Measurements from ENCODE around the gene ITK. TPM values are rescaled to one million over a fixed set of nuclear protein-coding genes. Genes with fewer than 3 reads are reported as not detected.
A peak's percentile ranks its signal among the peaks of the same experiment; 100 is the strongest.

ITK gene
- total and polyA plus RNA-seq, 5 donors from 2014 or later, result 146 to 550 (median 169) TPM

- ATAC-seq (ENCODE audit: low read depth in 2 of 2), result no peak
- Mint-ChIP-seq H3K27ac (peak overlapping the region in 1 of 3 donors; percentile 5), H3K9me3 (no peaks in the 10 kb centered on the region), H3K4me1 (peaks cover 39 to 90% (median 78%) of the 10 kb centered on the region in 4 donors), H3K4me3 (peak overlapping the region in 1 of 4 donors; percentile 21), H3K27me3 (no peaks in the 10 kb centered on the region), H3K36me3 (peaks cover 20% of the 10 kb centered on the region)
- DNase-seq, result no peak
- H3K27ac ChIP-seq (ENCODE audit: insufficient read depth, low read length, poor library complexity, severe bottlenecking), result peak overlapping the region; percentile 10
- H3K4me1 ChIP-seq (ENCODE audit: control insufficient read depth, insufficient read depth, low read length, poor library complexity, severe bottlenecking), result peaks cover 86% of the 10 kb centered on the region
- H3K9me3 ChIP-seq (ENCODE audit: control insufficient read depth in 2 of 2, low read length in 2 of 2), result no peaks in the 10 kb centered on the region
- H3K27me3 ChIP-seq (ENCODE audit: control insufficient read depth, insufficient read depth, low read length), result no peaks in the 10 kb centered on the region
- H3K36me3 ChIP-seq (ENCODE audit: control insufficient read depth, insufficient read depth, low read length), result peaks cover 5% of the 10 kb centered on the region
- peak overlapping the region; percentile 28 for H3K4me3 ChIP-seq (ENCODE audit: low read depth, low read length)
Measured at GRCh38 chr5:157275403-157275802, 94.8 kb downstream of the ITK start.

- Histone ChIP-seq H3K36me3 (ENCODE audit: control insufficient read depth, insufficient read depth, low read length) (peaks cover 5% of the 10 kb centered on the region), H3K4me1 (ENCODE audit: control insufficient read depth, insufficient read depth, low read length, poor library complexity, severe bottlenecking) (peaks cover 84% of the 10 kb centered on the region), H3K4me3 (ENCODE audit: low read depth, low read length) (no peak overlapping the region), H3K9me3 (ENCODE audit: control insufficient read depth in 2 of 2, low read length in 2 of 2) (no peaks in the 10 kb centered on the region), H3K27ac (ENCODE audit: insufficient read depth, low read length, poor library complexity, severe bottlenecking) (peak overlapping the region; percentile 49), H3K27me3 (ENCODE audit: control insufficient read depth, insufficient read depth, low read length) (no peaks in the 10 kb centered on the region)
- DNase-seq (no peak), ATAC-seq (ENCODE audit: low read depth in 2 of 2) (no peak)
- no peaks in the 10 kb centered on the region for H3K27me3 Mint-ChIP-seq
- peak overlapping the region in 2 of 4 donors; percentile 18 to 75 for H3K4me3 Mint-ChIP-seq
- peaks cover 15% of the 10 kb centered on the region for H3K36me3 Mint-ChIP-seq
- peak overlapping the region in 2 of 3 donors; percentile 18 to 35 for H3K27ac Mint-ChIP-seq
- H3K4me1 Mint-ChIP-seq, result peaks cover 52 to 91% (median 83%) of the 10 kb centered on the region in 4 donors
- no peaks in the 10 kb centered on the region for H3K9me3 Mint-ChIP-seq
Measured at GRCh38 chr5:157278319-157279037, 97.8 kb downstream of the ITK start.

- peaks cover 15% of the 10 kb centered on the region for H3K36me3 Mint-ChIP-seq
- peaks cover 85% of the 10 kb centered on the region for H3K4me1 ChIP-seq (ENCODE audit: control insufficient read depth, insufficient read depth, low read length, poor library complexity, severe bottlenecking)
Measured at GRCh38 chr5:157279605-157280239, 99.1 kb downstream of the ITK start.

DNA sequence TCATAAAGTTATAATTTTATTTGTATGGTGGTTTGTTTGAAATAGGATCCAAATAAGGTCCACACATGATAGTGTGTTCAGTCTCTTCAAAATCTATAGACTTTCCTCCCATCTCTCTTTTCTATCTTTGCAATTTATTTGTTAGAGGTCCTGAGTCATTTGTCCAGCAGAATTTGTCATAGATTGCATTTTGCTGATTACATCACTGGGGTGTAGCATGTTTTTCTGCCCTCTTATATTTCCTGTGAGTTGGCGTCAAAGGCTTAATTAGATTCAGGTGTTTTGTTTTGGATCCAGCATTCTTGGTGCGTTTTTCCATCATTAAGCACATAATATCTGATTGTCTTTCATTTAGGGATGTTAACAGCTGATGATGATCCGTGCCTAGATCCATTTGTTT, 100.3 kb downstream of the ITK start:
- Histone ChIP-seq H3K4me3 (ENCODE audit: low read depth, low read length) (peak overlapping the region; percentile 43), H3K4me1 (ENCODE audit: control insufficient read depth, insufficient read depth, low read length, poor library complexity, severe bottlenecking) (peaks cover 81% of the 10 kb centered on the region), H3K27me3 (ENCODE audit: control insufficient read depth, insufficient read depth, low read length) (no peaks in the 10 kb centered on the region), H3K36me3 (ENCODE audit: control insufficient read depth, insufficient read depth, low read length) (peaks cover 19% of the 10 kb centered on the region), H3K27ac (ENCODE audit: insufficient read depth, low read length, poor library complexity, severe bottlenecking) (peak overlapping the region; percentile 63), H3K9me3 (ENCODE audit: control insufficient read depth in 2 of 2, low read length in 2 of 2) (no peaks in the 10 kb centered on the region)
- DNase-seq (no peak), ATAC-seq (ENCODE audit: low read depth in 2 of 2) (no peak)
- H3K36me3 Mint-ChIP-seq, result peaks cover 19% of the 10 kb centered on the region
- no peaks in the 10 kb centered on the region for H3K9me3 Mint-ChIP-seq
- H3K27me3 Mint-ChIP-seq, result no peaks in the 10 kb centered on the region
- peaks cover 63 to 94% (median 85%) of the 10 kb centered on the region in 4 donors for H3K4me1 Mint-ChIP-seq
- H3K4me3 Mint-ChIP-seq, result peak overlapping the region in 3 of 4 donors; percentile 4 to 54 (median 16)
- H3K27ac Mint-ChIP-seq, result peak overlapping the region; percentile 32 to 62 (median 35)

More at GRCh38 chr5:157279605-157280239, 99.1 kb downstream of the ITK start:
- Mint-ChIP-seq H3K4me3 (peak overlapping the region in 2 of 4 donors; percentile 44 to 54), H3K27ac (peak overlapping the region; percentile 29 to 88 (median 35)), H3K9me3 (no peaks in the 10 kb centered on the region), H3K4me1 (peaks cover 62 to 91% (median 84%) of the 10 kb centered on the region in 4 donors), H3K27me3 (no peaks in the 10 kb centered on the region)
- H3K9me3 ChIP-seq (ENCODE audit: control insufficient read depth in 2 of 2, low read length in 2 of 2), result no peaks in the 10 kb centered on the region
- no peak overlapping the region for H3K4me3 ChIP-seq (ENCODE audit: low read depth, low read length)
- peaks cover 7% of the 10 kb centered on the region for H3K36me3 ChIP-seq (ENCODE audit: control insufficient read depth, insufficient read depth, low read length)
- ATAC-seq (ENCODE audit: low read depth in 2 of 2) (no peak), DNase-seq (no peak)
- peak overlapping the region; percentile 49 for H3K27ac ChIP-seq (ENCODE audit: insufficient read depth, low read length, poor library complexity, severe bottlenecking)
- no peaks in the 10 kb centered on the region for H3K27me3 ChIP-seq (ENCODE audit: control insufficient read depth, insufficient read depth, low read length)

GRCh38 chr5:157282150-157282549, 101.5 kb downstream of the ITK start:
- peaks cover 54 to 82% (median 75%) of the 10 kb centered on the region in 4 donors for H3K4me1 Mint-ChIP-seq

DNA sequence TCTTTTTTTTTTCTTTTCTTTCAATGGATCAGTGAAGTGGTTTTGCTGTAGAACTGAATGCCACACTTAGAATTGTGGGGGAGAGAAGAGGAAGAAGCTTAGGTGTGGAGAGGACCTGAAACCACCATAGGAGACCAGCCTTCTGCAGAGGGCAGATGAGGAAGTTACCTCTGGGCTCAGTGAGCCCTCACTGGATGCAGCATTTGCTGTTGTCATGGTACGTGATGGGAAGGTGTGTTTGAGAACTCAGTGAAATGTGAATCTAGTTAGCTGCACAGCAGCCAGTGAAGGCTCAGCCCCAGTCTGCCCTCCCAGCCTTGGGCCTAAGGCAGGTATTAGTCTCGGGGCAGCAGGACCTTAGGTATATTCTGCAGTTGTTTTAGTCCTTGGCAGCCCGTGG, 102.8 kb downstream of the ITK start:
- Histone ChIP-seq H3K36me3 (ENCODE audit: control insufficient read depth, insufficient read depth, low read length) (peaks cover 41% of the 10 kb centered on the region), H3K27ac (ENCODE audit: insufficient read depth, low read length, poor library complexity, severe bottlenecking) (peak overlapping the region; percentile 61), H3K4me3 (ENCODE audit: low read depth, low read length) (peak overlapping the region; percentile 69), H3K9me3 (ENCODE audit: control insufficient read depth in 2 of 2, low read length in 2 of 2) (no peaks in the 10 kb centered on the region), H3K27me3 (ENCODE audit: control insufficient read depth, insufficient read depth, low read length) (no peaks in the 10 kb centered on the region), H3K4me1 (ENCODE audit: control insufficient read depth, insufficient read depth, low read length, poor library complexity, severe bottlenecking) (peaks cover 71% of the 10 kb centered on the region)
- Mint-ChIP-seq H3K27me3 (no peaks in the 10 kb centered on the region), H3K27ac (peak overlapping the region; percentile 39 to 54 (median 51)), H3K9me3 (no peaks in the 10 kb centered on the region), H3K36me3 (peaks cover 26% of the 10 kb centered on the region), H3K4me3 (peak overlapping the region; percentile 3 to 65 (median 30)), H3K4me1 (peaks cover 51 to 83% (median 73%) of the 10 kb centered on the region in 4 donors)
- DNase-seq (peak in 1 of 3 donors; percentile 73), ATAC-seq (ENCODE audit: low read depth in 2 of 2) (peak; percentile 86 to 87)

More at GRCh38 chr5:157282150-157282549, 101.5 kb downstream of the ITK start:
- ATAC-seq (ENCODE audit: low read depth in 2 of 2) (no peak), DNase-seq (no peak)
- peak overlapping the region in 3 of 4 donors; percentile 3 to 58 (median 55) for H3K4me3 Mint-ChIP-seq
- no peaks in the 10 kb centered on the region for H3K9me3 ChIP-seq (ENCODE audit: control insufficient read depth in 2 of 2, low read length in 2 of 2)
- H3K9me3 Mint-ChIP-seq, result no peaks in the 10 kb centered on the region
- no peaks in the 10 kb centered on the region for H3K27me3 Mint-ChIP-seq
- no peaks in the 10 kb centered on the region for H3K27me3 ChIP-seq (ENCODE audit: control insufficient read depth, insufficient read depth, low read length)
- H3K36me3 Mint-ChIP-seq, result peaks cover 18% of the 10 kb centered on the region
- H3K4me1 ChIP-seq (ENCODE audit: control insufficient read depth, insufficient read depth, low read length, poor library complexity, severe bottlenecking), result peaks cover 75% of the 10 kb centered on the region
- peak overlapping the region; percentile 54 to 86 (median 86) for H3K27ac Mint-ChIP-seq
- H3K4me3 ChIP-seq (ENCODE audit: low read depth, low read length), result peak overlapping the region; percentile 15
- peaks cover 30% of the 10 kb centered on the region for H3K36me3 ChIP-seq (ENCODE audit: control insufficient read depth, insufficient read depth, low read length)
- peak overlapping the region; percentile 63 for H3K27ac ChIP-seq (ENCODE audit: insufficient read depth, low read length, poor library complexity, severe bottlenecking)

- Histone ChIP-seq H3K27me3 (ENCODE audit: control insufficient read depth, insufficient read depth, low read length) (no peaks in the 10 kb centered on the region), H3K4me3 (ENCODE audit: low read depth, low read length) (no peak overlapping the region), H3K4me1 (ENCODE audit: control insufficient read depth, insufficient read depth, low read length, poor library complexity, severe bottlenecking) (peaks cover 62% of the 10 kb centered on the region), H3K27ac (ENCODE audit: insufficient read depth, low read length, poor library complexity, severe bottlenecking) (peak overlapping the region; percentile 61), H3K36me3 (ENCODE audit: control insufficient read depth, insufficient read depth, low read length) (peaks cover 50% of the 10 kb centered on the region), H3K9me3 (ENCODE audit: control insufficient read depth in 2 of 2, low read length in 2 of 2) (no peaks in the 10 kb centered on the region)
- no peak for ATAC-seq (ENCODE audit: low read depth in 2 of 2)
- no peaks in the 10 kb centered on the region for H3K9me3 Mint-ChIP-seq
- peak overlapping the region; percentile 53 to 97 (median 56) for H3K27ac Mint-ChIP-seq
- H3K27me3 Mint-ChIP-seq, result no peaks in the 10 kb centered on the region
- peaks cover 32% of the 10 kb centered on the region for H3K36me3 Mint-ChIP-seq
- H3K4me1 Mint-ChIP-seq, result peaks cover 44 to 82% (median 71%) of the 10 kb centered on the region in 4 donors
- no peak for DNase-seq
- peak overlapping the region in 2 of 4 donors; percentile 33 to 42 for H3K4me3 Mint-ChIP-seq
Measured at GRCh38 chr5:157284458-157285212, 104.0 kb downstream of the ITK start.

Measured in CD4-positive, CD25-positive, alpha-beta regulatory T cell (primary cell).